NCI-H2081 (cell line): ENCODE data around the gene PDCD7.
"Not testable (repeated sequence)": the region's sequence is repeated elsewhere in the genome, so short reads cannot be mapped to it uniquely, and the experiment has no call there.

Experiments used
- DNase-seq, 2 experiments: peaks; one replicate each; lab custom pipeline; 2025; lab: John Stamatoyannopoulos, UW

PDCD7 gene

GRCh38 chr15:65091946-65092770 lies 41.5 kb downstream of the PDCD7 start:
- no peak for DNase-seq

GRCh38 chr15:65089206-65089824 lies 44.3 kb downstream of the PDCD7 start:
- DNase-seq = no peak

- DNase-seq = no peak
Measured at GRCh38 chr15:65088643-65089021, 45.0 kb downstream of the PDCD7 start.

- no peak for DNase-seq
Measured at GRCh38 chr15:65087873-65088642, 45.5 kb downstream of the PDCD7 start.

- no peak for DNase-seq
Measured at GRCh38 chr15:65087411-65087810, 46.2 kb downstream of the PDCD7 start.

GRCh38 chr15:65086680-65087111 lies 46.9 kb downstream of the PDCD7 start:
- no peak for DNase-seq

GRCh38 chr15:65085990-65086679 lies 47.5 kb downstream of the PDCD7 start:
- DNase-seq = no peak

- DNase-seq = no peak
Measured at GRCh38 chr15:65085207-65085753, 48.3 kb downstream of the PDCD7 start.

GRCh38 chr15:65084500-65085206 lies 49.0 kb downstream of the PDCD7 start:
- no peak for DNase-seq

- DNase-seq = no peak
Measured at GRCh38 chr15:65083262-65083701, 50.3 kb downstream of the PDCD7 start.

- DNase-seq = no peak
Measured at GRCh38 chr15:65082303-65082953, 51.2 kb downstream of the PDCD7 start.

GRCh38 chr15:65081758-65082157 lies 51.9 kb downstream of the PDCD7 start:
- no peak for DNase-seq

GRCh38 chr15:65081270-65081669 lies 52.3 kb downstream of the PDCD7 start:
- no peak for DNase-seq

GRCh38 chr15:65079580-65079979 lies 54.0 kb downstream of the PDCD7 start:
- no peak for DNase-seq

GRCh38 chr15:65077981-65078352 lies 55.6 kb downstream of the PDCD7 start:
- DNase-seq = no peak

GRCh38 chr15:65077291-65077980 lies 56.2 kb downstream of the PDCD7 start:
- no peak for DNase-seq

GRCh38 chr15:65076486-65077290 lies 56.9 kb downstream of the PDCD7 start, which contains the start of gene KBTBD13:
Gene KBTBD13 (plus strand): TSS chr15:65076746. CDS start chr15:65076816, 70 bp downstream.
- no peak for DNase-seq

- not testable (repeated sequence) for DNase-seq
Measured at GRCh38 chr15:65075607-65076395, 57.8 kb downstream of the PDCD7 start.
